GM12864 (cell line): ENCODE data around the gene LARGE1.
"Not testable (repeated sequence)": the region's sequence is repeated elsewhere in the genome, so short reads cannot be mapped to it uniquely, and the experiment has no call there.

Experiments
- DNase-seq: peaks from one replicate; pipeline ENCODE4 v3.0.0-alpha.2; 2011; ENCODE audit warnings: low read depth
- H3K4me3 ChIP-seq: 2 replicates; pipeline ENCODE4 v1.5.1; 2011; ENCODE audit warnings: mild to moderate bottlenecking, low read depth, low read length, control low read depth
- TF ChIP-seq, protein P1 (sequence below): IDR thresholded peaks from 2 replicates; pipeline ENCODE4 v1.5.1; 2011; ENCODE audit warnings: low read depth, mild to moderate bottlenecking, moderate library complexity, low read length, control low read depth, inconsistent platforms; ENCODE audit errors: missing control alignments

Gene LARGE1

DNA sequence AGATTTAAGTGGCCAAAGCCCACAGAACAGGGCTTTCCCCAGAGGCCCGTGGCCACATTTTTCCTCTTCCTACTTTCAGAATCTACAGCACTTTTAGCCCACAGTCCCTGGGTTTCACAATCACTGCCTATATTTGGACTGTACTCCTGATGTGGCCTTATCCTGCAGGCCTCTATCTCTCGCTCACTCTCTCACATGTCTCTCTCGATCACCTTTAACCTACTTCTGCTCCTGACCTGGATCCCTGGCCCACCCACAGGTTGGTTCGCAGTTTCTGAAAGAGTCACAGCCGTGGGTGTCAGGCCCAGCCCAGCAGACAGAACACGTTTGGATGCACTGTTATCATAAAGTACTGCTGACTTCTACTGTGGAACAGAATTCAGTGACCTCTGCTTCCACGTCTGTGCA, 55.5 kb downstream of the LARGE1 start:
- H3K4me3 ChIP-seq = no peak overlapping the region
- TF ChIP-seq, protein P1, sequence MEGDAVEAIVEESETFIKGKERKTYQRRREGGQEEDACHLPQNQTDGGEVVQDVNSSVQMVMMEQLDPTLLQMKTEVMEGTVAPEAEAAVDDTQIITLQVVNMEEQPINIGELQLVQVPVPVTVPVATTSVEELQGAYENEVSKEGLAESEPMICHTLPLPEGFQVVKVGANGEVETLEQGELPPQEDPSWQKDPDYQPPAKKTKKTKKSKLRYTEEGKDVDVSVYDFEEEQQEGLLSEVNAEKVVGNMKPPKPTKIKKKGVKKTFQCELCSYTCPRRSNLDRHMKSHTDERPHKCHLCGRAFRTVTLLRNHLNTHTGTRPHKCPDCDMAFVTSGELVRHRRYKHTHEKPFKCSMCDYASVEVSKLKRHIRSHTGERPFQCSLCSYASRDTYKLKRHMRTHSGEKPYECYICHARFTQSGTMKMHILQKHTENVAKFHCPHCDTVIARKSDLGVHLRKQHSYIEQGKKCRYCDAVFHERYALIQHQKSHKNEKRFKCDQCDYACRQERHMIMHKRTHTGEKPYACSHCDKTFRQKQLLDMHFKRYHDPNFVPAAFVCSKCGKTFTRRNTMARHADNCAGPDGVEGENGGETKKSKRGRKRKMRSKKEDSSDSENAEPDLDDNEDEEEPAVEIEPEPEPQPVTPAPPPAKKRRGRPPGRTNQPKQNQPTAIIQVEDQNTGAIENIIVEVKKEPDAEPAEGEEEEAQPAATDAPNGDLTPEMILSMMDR = no peak
- DNase-seq = no peak

GRCh38 chr22:33861216-33861875, 58.9 kb downstream of the LARGE1 start:
- TF ChIP-seq, protein P1 = no peak
- H3K4me3 ChIP-seq = no peak overlapping the region
- no peak for DNase-seq

DNA sequence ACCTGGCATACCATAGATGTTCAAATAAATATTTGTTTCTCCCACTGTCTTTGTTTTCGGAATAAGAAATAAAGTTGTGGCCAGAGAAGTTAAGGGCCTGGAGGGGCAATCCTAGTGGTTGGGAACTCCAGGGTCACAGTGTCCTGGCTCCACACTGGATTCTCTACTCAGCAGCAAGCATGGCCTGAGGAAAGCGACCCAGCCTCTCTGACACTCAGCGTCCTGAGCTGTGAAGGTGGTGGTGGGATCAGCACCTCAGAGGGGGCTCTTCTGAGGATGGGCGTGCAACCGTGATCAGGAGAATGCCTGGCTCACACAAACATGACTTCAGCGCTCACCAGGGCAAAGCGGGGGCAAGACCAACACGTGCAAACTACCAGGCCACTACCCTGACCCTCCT, 59.9 kb downstream of the LARGE1 start:
- TF ChIP-seq, protein P1 = no peak
- DNase-seq = no peak
- no peak overlapping the region for H3K4me3 ChIP-seq

GRCh38 chr22:33859311-33859710, 61.0 kb downstream of the LARGE1 start:
- no peak for DNase-seq
- TF ChIP-seq, protein P1 = no peak
- no peak overlapping the region for H3K4me3 ChIP-seq

- H3K4me3 ChIP-seq, DNase-seq: not testable (repeated sequence)
Measured at GRCh38 chr22:33858653-33859052, 61.6 kb downstream of the LARGE1 start.

- not testable (repeated sequence) for DNase-seq, H3K4me3 ChIP-seq
Measured at GRCh38 chr22:33857767-33858166, 62.5 kb downstream of the LARGE1 start.

DNA sequence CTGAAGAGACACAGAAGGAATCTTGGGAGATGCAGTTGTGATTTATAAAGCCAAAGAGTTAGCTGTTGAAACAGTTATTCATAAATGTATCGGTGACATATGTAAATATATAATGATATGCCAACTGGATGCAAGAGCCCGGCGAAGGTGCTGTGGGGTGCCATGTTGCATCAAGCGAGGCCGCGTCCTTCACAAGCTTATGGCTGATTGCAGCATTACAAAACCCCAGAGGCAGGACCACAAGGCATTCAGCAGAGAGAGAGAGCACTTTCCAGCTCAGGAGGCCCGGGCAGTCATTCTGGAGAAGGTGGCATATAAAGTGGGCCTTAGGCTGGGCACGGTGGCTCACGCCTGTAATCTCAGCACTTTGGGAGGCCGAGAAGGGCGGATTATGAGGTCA, 65.6 kb downstream of the LARGE1 start:
- TF ChIP-seq, protein P1 = no peak
- DNase-seq = no peak
- H3K4me3 ChIP-seq = no peak overlapping the region

GRCh38 chr22:33853200-33854097, 66.8 kb downstream of the LARGE1 start:
- DNase-seq = peak; percentile 49
- TF ChIP-seq, protein P1 = no peak
- H3K4me3 ChIP-seq = peak overlapping the region; percentile 49
